HG03045 (cell line): ENCODE results near the gene CHD1.

Source experiments
- ATAC-seq: cut with Tn5 transposase; IDR thresholded peaks from one replicate; pipeline ENCODE4 v1.9.1; 2021; ENCODE audit warnings: mild to moderate bottlenecking, moderate library complexity; ENCODE audit not compliant: unreplicated experiment

Gene CHD1

DNA sequence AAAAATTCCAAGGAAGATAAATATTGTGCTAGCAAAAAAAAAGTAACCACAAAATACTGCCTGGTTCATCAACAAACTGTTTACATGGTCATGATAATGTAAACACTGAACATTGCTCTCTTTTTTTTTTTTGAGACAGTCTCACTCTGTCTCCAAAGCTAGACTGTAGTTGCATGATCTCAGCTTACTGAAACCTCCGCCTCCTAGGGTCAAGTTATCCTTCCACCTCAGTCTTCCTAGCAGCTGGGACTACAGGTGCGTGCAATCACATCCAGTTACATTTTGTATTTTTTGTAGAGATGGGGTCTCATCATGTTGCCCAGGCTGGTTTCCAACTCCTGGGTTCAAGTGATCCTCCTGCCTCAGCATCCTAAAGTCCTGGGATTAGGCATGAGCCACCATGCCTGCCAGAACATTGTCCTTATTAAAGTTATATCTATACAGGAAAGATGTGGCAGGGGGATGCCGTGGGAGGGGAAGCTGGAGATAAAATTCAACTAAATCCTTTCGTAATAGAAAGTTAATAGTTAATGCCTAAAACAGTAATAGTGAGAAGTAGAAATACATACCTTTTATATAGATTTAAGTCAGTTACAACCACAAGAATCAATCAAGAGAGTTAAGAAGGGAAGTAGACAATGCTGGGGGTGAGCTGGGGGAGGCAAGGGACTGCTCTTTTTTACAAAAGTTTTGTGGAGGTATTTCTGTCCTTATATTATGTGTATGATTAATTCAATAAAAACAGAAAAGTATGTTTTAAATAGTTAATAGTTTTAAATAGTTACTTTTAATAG lies 103.0 kb downstream of the CHD1 start:
- ATAC-seq, result no peak

DNA sequence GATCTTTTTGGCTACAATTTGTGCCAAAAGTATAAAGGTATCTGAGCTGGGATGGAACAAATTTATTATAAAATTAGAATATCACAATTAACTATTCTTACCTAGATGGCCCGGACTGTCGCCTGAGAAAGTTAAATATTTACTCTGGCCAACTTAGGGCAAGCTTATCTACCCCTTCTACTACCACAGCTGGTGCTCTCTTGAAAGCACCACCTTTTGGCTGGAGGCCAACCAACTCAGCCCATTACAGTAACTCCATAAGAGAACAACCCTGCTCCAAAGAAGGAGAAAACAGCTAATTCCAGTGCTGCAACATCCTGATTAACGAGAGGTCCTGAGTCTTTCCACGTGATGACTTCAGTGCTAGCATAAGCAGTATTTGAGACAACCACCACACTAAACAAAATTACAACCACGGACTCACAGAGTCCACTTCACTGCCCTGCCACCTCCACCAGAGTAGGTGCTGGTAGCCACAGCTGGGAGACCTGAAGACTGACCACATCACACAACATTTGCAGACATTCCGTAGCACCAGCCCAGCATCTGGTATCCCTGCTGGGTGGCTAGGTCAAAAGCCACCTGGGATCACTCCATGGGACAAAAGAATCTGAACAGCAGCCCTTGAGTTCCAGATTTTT lies 112.1 kb downstream of the CHD1 start:
- no peak for ATAC-seq

DNA sequence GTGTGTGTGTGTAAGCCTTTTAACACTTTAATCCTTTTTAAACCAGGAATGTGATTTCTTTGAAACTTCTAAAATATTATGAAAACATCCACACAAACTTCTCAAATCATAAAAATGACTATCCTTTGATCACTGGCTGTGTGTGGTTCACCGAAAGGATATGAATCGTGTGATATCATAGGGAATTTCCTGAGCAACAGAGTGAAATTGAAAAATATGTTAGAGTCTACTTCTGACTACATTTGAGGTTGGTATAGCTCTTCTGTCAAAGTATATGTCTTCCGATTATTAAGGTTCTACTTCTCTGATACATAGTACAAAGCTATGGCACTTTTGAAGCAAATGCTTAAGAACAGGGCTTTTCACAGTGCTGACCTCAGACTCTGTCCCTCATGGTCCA lies 115.1 kb downstream of the CHD1 start:
- ATAC-seq, result no peak

GRCh38 chr5:98810206-98810605 lies 118.6 kb downstream of the CHD1 start:
- ATAC-seq, result no peak

GRCh38 chr5:98807806-98808205 lies 121.0 kb downstream of the CHD1 start:
- no peak for ATAC-seq

GRCh38 chr5:98805070-98805469 lies 123.7 kb downstream of the CHD1 start:
- no peak for ATAC-seq

- ATAC-seq, result no peak
Measured at GRCh38 chr5:98804066-98804465, 124.7 kb downstream of the CHD1 start.
